OCI-LY7 (cell line): ENCODE measurements around the gene SASH1.

ENCODE experiments used
- CTCF ChIP-seq: fragments of 200-600 bp; sonication (generic); conservative IDR thresholded peaks from 2 replicates; pipeline ENCODE4 v1.5.1; 2014; ENCODE audit warnings: mild to moderate bottlenecking, antibody characterized with exemption, low read length, moderate library complexity, mixed read lengths
- EZH2phosphoT487 ChIP-seq: fragments of 200-600 bp; sonication (generic); IDR thresholded peaks from 2 replicates; pipeline ENCODE4 v1.6.1; 2018; ENCODE audit warnings: low read depth, borderline replicate concordance, mild to moderate bottlenecking, mixed run types, antibody characterized with exemption, low read length, moderate library complexity, mixed read lengths

GRCh38 chr6:148441454-148441911, 98.8 kb downstream of the SASH1 start:
- TF ChIP-seq CTCF = no peak
- no peak for TF ChIP-seq EZH2phosphoT487
